Stimulated activated CD4-positive, alpha-beta T cell treated with anti-CD3 and anti-CD28 coated beads, Interleukin-2, amount 100 ng/mL, for 4 hours (primary cell): ENCODE results near the gene PGD.
A peak's percentile ranks its signal among the peaks of the same experiment; 100 is the strongest.
"Not testable (repeated sequence)": the region's sequence is repeated elsewhere in the genome, so short reads cannot be mapped to it uniquely, and the experiment has no call there.

ENCODE experiments used
- DNase-seq: peaks from one replicate; pipeline ENCODE4 v3.0.0-alpha.2; 2020; ENCODE audit warnings: low read depth

PGD gene

DNA sequence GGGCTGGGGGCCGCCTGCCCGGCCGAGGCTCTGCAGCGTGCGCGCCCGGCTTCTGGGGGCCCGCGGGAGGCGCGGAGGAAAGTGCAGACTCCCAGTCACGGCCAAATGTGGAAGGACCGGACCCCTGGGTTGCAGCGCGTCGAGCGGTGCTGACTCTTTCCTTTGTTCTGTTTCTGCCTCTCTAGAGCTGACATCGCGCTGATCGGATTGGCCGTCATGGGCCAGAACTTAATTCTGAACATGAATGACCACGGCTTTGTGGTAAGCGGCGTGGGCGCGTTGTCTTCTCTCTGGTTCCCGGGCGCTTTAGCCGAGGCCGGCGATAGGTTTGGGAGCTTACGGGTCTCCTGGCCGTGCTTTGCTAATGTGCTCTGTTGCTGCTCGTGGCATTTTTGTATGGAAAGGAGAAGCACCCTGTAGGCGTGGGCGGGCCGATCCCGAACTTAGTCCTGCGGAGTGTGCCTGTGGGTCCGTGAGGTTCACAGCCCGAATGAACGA, 629 bp downstream of the PGD start:
- DNase-seq: no peak

DNA sequence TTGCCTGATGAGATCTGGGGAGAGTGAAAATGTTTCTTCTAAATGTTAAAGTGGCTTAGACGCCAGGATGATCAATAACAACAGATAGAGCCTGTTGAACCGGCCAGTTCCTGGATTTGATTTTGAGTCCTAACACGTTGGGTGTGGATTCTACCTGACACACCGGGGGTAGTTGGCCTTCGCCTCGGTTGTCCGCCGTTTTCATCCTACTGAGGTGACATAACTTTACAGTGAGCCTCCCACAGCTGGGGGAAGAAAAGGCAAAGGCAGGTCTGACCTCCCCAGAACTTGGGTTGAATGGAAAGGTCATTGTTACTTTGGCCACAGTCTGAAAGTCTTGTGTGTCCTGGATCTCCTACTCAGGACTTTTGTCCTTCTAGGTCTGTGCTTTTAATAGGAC, 1.1 kb downstream of the PGD start:
- no peak for DNase-seq

DNA sequence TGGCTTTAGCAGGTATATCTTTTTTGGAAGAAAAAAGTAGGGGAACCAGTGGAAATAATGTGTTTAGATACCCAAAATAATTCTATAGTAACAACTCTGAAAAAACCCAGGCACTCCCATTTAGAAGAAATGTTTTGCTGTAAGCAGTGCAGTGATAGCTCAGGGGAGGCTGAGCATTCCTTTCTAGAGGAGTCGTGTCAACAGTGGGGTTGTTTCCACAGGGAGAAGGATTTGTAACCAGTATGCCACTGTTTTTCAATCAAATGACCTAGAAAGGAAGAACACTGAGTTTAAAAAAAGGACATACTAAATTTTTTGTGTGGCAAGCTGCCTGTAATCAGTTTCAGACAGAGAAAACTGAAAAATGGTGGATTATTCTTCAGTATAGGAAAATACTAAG, 2.4 kb downstream of the PGD start:
- DNase-seq: no peak

DNA sequence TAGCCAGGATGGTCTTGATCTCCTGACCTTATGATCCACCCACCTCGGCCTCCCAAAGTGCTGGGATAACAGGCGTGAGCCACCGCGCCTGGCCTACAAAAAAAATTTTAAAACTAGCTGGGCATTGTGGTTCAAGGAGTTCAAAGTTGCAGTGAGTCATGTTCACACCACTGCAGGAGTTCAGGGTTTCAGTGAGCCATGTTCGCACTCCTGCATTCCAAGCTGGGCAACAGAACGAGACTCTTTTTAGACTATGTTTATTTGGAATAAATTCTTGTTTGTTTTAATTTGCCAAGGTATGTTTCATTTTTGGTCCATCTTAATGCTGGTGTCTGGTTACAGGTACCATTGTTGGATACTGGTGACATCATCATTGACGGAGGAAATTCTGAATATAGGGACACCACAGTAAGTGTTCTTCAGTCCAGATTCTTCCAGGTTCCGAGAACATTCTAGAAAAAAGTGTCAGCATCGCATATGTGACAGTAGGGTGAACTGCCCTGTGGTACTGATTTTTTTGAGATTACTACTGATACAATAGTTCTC, 3.9 kb downstream of the PGD start:
- no peak for DNase-seq

DNA sequence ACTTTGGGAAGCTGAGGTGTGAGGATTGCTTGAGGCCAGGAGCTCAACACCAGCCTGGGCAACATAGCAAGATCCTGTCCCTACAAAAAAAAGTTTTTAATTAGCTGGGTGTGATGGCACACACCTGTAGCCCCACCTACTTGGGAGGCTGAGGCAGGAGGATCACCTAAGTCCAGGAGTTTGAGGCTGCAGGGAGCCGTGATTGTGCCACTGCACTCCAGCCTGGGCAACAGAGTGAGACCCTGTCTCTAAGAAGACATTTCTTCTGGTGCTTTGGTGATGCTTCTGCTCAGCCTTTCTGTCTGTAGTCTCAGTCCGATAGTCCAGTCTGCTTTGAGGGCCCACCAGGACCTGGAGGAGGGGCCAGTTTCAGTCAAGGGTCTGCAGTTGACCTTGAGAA, 8.3 kb downstream of the PGD start:
- DNase-seq: no peak

DNA sequence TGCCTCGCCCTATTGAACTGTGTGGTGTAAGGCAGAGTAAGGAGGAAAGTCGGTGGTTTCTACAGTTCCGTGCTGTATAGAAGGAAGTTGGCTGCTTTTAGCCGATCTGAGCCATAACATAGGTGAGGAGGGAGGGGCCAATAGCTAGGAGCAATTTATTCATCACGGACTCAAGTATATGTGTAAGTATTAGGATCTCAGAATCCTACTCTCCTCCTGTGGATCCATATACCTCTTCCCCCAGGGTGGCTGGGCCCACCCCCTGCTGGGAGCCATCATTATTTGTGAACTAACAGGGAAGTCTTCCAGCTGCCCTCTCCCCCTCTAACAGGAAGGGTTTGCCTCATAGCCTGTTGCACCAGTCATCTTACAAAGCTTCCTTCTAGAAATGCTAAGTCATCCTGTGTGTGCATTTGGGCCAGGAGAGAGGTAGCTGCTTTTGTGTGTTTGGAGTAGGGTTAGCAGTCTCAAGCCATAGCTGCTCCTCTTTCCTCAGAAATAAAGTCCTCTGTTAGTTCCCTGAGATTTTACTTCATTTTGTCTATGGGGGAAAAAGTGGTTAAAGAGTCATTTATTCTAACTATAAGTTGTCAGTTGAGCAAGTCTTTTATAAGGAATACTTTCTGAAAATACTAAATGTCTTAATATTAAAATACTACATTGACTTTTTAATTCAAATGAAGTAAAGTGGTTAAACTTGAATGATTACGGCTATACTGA, 16.5 kb downstream of the PGD start:
- DNase-seq: no peak

DNA sequence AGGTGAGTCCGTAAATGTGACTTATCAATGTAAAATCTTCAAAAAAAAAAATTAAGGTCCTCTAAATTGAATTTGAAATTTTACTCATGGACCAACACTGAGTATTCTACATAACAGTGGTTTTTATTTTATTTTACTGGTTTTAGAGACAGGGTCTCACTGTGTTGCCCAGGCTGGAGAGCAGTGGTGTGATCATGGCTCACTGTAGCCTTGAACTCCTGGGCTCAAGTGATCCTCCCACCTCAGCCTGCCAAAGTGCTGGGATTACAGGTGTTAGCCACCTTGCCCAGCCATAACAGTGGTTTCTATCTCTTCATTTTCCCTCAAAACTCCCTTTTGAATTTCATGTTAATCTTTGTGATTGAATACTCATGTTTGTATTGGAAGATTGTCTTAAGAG, 17.1 kb downstream of the PGD start:
- not testable (repeated sequence) for DNase-seq

DNA sequence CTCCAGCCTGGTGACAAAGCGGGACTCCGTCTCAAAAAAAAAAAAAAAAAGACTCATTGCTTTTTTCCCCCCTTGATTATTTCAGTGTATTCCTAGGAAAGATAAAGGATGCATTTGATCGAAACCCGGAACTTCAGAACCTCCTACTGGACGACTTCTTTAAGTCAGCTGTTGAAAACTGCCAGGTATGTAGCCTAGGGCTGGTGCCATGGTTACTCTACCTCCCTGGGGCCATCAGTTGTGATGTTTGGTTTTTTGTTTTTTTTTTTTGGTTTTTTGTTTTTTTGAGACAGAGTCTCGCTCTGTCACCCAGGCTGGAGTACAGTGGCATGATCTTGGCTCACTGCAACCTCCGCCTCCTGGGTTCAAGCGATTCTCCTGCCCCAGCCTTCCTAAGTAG, 19.9 kb downstream of the PGD start:
- DNase-seq: not testable (repeated sequence)

DNA sequence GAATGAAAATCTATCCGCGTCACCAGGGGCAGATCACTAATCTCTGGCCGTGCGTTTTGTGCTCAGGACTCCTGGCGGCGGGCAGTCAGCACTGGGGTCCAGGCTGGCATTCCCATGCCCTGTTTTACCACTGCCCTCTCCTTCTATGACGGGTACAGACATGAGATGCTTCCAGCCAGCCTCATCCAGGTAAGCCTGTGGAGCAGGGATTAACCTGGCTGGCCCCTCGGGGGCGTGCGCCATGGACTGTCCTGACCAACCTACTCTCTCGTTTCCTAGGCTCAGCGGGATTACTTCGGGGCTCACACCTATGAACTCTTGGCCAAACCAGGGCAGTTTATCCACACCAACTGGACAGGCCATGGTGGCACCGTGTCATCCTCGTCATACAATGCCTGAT, 20.5 kb downstream of the PGD start:
- no peak for DNase-seq

DNA sequence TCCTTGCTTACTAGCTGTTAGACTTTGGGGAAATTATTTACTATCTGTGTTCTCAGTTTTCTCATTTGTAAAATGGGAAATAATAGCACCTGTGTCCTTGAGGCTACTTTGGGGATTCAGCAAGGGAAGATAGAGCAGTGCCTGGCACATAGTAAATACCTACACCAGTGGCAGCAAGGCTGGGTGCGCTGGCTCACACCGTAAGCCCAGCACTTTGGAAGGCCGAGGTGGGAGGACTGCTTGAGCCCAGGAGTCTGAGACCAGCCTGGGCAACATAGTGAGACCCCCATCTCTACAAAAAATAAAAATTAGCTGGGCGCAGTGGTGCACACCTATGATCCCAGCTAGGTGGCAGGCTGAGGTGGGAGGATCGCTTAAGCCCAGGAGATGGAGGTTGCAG, 22.8 kb downstream of the PGD start:
- DNase-seq: no peak

DNA sequence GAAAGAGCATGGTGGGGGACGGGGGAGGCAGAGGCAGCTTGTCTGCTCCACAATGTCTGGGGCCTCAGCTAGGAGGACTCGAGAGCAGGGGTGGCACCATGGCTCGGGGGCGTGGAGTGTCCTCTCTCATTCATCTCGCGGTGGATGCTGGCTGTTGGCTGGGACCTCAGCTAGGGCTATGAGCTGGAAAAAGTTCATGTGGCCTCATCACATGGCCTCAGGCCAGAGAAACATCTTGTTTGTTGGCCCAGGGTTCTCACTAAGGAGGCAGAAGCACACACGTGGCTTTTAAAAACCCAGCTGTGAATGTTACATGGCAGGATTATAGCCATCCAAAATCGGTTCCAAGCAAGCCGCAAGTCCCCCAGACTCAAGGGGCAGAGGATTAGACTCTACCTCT, 25.2 kb downstream of the PGD start:
- DNase-seq: no peak

DNA sequence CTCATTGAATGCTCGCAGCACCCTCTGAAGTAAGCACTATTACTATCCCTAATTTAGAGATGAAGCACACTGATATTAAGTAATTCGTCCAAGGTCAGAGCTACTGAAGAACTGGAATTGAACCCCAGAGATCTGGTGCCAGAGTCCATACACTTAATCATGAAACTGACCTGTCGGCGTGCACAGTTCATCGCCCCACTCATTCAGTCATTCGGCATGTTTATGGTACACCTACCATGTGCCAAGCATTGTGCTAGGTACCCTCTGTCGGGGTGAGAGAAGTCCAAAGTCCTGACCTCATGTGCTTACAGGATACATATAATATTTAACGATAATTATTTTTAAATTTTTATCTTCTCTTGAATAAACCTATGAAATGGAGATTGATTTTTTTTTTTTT, 25.8 kb downstream of the PGD start:
- no peak for DNase-seq

DNA sequence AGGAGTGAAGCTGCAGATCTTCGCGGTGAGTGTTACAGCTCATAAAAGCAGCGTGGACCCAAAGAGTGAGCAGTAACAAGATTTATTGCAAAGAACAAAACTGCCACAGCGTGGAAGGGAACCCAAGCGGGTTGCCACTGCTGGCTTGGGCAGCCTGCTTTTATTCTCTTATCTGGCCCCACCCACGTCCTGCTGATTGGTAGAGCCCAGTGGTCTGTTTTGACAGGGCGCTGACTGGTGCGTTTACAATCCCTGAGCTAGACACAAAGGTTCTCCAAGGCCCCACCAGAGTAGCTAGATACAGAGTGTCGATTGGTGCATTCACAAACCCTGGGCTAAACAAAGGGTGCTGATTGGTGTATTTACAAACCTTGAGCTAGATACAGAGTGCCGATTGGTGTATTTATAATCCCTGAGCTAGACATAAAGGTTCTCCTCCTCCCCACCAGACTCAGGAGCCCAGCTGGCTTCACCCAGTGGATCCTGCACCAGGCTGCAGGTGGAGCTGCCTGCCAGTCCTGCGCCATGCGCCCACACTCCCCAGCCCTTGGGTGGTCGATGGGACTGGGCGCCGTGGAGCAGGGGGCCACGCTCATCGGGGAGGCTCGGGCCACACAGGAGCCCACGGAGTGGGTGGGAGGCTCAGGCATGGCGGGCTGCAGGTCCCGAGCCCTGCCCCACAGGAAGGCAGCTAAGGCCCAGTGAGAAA, 27.1 kb downstream of the PGD start:
- not testable (repeated sequence) for DNase-seq

DNA sequence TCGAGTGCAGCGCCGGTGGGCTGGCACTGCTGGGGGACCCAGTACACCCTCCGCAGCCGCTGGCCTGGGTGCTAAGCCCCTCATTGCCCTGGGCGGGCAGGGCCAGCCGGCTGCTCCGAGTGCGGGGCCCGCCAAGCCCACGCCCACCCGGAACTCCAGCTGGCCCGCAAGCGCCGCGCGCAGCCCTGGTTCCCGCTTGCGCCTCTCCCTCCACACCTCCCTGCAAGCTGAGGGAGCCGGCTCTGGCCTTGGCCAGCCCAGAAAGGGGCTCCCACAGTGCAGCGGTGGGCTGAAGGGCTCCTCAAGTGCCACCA, 27.6 kb downstream of the PGD start:
- not testable (repeated sequence) for DNase-seq

DNA sequence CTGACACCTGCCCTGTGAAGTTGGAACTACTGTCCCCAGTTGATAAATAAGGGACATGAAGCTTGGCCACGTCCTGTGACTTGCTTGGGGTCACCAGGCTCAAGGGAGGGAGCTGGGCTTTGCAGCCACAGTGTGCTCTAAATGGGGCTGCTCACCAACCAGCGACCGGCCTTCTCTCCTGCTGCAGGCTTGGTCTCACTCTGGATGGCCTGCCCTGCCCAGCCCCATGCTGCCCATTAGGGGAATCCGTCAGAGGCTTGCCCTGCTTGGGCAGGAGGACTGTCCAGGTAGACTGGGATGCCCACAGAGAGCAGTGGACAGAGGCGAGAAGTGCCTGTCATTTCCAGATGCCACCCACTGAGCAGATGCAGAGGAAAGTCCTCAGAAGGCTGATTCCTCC, 30.1 kb downstream of the PGD start:
- no peak for DNase-seq

DNA sequence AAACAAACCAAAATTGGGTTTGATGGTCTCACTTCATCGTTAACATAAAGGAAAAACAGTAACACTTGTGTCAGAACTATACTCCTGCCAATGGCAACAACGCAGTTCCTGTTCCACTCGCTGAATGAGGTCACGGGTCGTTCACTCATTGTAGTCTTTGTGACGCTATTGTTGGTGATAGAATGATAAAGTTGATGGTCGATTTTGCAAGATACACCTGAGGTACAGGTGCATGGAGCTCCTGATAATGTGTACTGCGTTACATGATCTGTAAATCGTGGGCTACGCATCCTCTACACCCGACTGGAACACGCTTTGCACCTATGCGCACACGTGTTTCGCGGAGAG, 31.0 kb downstream of the PGD start:
- DNase-seq: no peak

DNA sequence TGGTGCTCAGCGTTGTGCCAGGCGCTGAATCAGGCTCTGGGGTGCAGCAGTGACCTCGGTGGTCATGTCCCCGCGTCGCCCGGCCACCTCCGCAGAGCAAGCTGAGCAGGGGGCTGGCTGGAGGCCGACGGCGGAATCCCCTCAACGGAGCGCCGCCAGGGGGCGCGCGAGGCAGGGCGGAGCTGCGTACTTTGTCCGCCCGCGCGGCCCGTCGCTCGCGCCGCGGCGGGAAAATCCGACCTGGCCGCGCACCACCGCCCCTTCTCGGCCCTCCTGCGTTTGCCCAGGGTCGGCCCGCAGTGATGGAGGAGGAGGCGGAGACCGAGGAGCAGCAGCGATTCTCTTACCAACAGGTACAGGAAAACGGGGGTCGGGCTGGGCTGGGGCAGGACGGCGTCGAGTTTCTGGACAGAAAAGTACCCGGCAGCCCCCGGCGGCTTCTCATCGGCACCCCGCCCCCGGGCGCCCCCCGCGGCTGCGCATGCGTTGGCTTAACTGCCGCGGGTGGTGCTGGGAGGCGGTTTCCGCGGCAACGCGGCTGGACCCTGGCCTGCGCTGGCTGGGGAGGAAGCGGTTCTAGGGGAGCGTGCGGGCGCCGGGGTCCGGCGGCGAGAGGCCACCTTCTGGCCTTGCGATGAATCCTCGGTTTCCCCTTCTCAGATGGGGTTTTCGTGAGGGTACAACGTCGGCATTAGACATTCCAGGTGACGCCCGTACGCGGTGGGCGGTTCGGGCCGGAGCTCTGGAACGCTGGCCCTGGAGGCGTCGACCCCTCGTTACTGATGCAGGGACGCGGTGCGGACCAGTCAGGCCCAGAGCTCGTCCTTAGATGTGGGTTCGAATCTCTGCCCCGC, 31.6 kb downstream of the PGD start, which contains the start of gene CENPS:
TSS of gene CENPS (plus strand) at position 218 of the 854 bp plus-strand sequence. CDS start at position 303, 85 bp downstream.
- DNase-seq: peak; percentile 90

DNA sequence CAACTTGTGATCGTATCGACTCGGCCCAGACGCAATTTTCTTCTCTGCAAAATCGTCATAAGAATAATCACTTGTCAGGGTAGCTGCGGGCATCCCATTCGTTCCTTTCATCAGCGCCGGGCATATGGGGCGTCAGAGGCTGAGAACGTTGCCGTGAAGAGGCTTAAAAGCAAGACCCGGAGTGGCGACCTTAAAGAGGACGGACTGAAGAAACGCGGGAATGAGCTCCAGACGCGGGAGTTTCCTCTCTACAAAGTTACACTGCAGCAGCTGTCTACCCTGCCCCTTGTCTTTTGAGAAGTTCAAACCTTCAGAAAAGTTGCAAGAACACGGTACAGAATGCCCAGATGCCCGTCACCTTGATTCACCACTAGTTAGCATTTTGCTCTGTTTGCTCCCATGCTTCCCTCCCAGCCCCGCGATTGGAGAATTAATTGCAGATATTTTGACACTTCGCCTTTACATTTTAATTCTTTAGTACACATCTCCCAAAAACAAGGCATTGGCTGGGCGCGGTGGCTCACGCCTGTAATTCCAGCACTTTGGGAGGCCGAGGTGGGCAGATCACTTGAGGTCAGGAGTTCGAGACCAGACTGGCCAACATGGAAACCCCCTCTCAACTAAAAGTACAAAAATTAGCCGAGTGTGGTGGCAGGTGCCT, 32.3 kb downstream of the PGD start:
- DNase-seq: no peak

DNA sequence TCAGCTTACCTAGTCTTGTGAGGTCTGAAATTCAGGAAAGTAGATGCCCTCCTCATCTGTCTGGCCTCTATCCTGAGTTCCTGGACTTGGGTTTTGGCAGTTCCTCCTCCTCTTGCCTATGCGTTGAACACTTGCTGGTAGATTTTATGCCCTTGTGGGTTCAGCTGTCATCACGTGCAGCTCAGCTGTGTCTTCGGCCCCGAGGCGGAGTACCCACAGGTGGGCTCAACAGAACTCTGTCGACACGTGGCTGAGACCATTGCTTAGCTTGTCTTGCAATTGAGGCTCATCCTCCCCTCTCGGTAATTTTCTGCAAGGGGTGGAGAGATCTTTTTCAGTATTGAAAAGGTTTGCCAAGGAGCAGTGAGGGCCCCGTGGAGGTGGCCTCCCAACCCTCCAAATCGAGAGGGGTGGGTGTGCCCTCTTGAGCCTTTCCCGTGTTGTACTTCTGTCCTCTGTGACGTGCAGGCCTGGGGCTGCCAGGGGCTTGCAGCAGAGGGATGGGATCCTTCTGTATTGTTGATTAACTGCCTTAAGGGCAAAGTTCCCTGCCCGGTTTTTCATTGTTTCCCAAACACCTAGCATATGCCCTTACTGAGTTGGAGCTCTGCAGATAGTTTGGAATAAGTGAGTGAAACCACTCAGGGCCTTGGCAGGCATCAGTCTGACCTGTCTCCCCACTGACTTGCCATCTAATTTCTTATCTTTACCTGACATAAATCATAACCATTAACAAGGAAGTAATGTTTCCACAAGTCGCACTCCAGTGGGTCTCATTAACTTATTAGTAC, 34.2 kb downstream of the PGD start:
- no peak for DNase-seq

DNA sequence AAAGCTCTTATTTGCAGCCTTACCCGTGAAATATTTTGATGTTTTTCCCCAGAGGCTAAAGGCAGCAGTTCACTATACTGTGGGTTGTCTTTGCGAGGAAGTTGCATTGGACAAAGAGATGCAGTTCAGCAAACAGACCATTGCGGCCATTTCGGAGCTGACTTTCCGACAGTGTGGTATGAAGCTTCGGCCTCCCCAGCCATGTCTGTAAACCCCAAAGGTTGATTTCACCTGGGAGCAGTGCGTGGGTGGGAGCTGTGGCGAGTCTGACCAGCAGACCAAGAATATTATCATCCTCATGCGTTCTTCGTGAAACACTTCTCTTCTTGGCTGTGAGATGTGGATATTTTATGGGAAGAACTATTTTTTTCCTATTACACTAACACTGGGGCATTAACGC, 34.9 kb downstream of the PGD start:
- no peak for DNase-seq

DNA sequence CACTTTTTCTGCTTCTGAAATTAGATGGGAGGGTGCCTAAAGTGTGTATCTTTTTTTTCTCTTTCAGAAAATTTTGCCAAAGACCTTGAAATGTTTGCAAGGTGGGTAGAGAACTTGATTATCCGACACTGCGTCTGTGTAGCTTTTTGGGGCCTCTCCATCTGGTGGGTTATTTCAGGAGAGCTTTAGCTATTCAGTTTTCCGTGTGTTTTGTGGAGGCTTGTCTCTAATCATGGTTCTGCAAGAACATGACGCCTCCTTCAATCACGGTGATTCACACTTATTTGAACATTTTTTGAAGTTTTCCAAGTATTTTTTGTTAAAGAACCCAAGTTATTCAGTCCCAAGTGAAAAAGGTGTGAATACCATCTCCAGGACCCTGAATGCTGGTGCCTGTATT, 35.7 kb downstream of the PGD start:
- no peak for DNase-seq
